HG03108 (cell line): Measurements from ENCODE around the gene FAM156A.
"Not testable (repeated sequence)": the region's sequence is repeated elsewhere in the genome, so short reads cannot be mapped to it uniquely, and the experiment has no call there.

Source experiments
- ATAC-seq: cut with Tn5 transposase; IDR thresholded peaks from one replicate; pipeline ENCODE4 v1.9.1; 2021; ENCODE audit warnings: moderate library complexity; ENCODE audit not compliant: unreplicated experiment

FAM156A gene, protein sequence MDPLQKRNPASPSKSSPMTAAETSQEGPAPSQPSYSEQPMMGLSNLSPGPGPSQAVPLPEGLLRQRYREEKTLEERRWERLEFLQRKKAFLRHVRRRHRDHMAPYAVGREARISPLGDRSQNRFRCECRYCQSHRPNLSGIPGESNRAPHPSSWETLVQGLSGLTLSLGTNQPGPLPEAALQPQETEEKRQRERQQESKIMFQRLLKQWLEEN

GRCh38 chrX:52958113-52958959, at the start of gene FAM156A:
Gene FAM156A, minus strand, starts transcription at chrX:52958518. Its CDS starts 9,930 bp downstream, at chrX:52948588.
- ATAC-seq = peak; percentile 68

DNA sequence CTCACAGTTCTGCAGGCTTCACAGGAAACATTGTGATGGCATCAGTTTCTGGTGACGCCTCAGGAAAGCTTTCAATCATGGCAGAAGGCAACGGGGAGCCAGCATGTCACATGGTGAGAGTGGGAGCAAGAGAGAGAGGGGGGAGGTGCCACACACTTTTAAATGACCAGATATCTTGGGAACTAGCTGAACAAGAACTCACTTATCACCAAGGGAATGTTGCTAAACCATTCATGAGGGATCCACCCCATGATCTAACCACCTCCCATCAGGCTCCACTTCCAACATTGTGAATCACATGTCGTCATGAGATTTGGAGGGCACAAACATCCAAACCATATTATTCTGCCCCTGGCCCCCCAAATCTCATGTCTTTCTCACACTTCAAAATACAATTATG, 47.0 kb upstream of the FAM156A start:
- no peak for ATAC-seq

- no peak for ATAC-seq
These were observed 46.5 kb upstream of the FAM156A start for GRCh38 chrX:53004811-53005210.

- no peak for ATAC-seq
These were observed 45.7 kb upstream of the FAM156A start for GRCh38 chrX:53004038-53004437.

- ATAC-seq = no peak
These were observed 44.8 kb upstream of the FAM156A start for GRCh38 chrX:53003111-53003510.

- no peak for ATAC-seq
These were observed 43.6 kb upstream of the FAM156A start for GRCh38 chrX:53001958-53002357.

GRCh38 chrX:53000447-53001135, 42.3 kb upstream of the FAM156A start:
- ATAC-seq = no peak

DNA sequence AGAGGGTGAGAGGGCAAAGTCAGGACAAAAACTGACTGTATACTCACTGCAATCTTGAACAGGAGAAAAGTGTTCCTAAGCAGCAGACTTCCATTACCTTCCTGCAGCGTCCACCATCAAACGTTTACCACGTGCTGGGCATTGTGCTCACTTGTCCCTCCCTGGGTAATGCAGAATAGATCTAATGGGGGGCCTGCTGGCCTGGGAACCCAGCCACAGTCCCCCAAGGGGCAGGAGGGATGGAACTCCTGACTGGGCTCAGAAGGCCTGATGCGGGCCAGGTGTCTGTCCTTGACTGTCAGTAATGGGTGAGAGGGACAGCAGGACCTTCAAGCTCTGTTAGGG, 37.6 kb upstream of the FAM156A start:
- ATAC-seq = no peak

DNA sequence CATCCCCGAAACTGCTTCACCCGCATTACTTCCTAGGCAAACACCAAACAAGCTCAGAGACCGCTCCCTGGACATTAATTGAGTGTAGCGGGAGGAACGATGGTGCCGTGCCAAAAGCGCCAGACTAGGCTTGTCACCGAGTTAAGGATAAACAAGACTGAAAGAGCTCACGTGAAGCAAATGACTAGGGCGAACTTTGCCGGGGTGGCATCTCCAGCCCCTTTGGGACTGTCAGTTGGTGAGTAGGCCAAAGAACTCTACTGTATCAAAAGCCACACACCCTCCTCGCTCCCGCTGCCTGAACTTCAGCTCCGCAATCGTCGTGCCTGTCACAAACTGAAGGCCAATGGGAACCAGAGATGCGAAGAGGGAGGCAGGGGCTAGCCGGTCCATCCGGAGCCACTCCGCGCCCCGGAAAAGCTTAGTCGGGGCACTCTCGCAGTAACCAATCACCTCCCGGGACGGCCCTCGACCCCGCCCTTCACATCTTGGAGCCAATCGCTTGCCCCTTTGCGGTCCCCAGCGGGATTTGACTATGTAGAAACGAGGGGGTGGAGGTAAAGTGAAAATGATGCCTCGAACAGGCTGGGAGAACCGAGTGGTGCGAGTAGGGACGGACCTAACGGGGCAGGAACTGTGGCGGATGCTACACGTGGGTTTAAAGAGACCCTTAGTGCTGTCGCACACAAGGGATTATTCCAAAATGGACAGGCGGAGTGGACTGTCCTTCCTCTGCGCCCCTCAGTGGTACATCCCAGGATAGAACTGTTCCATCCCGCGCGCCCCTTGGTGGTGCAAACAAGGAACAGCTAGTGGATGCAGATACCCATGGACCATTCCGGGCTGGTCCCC, 37.0 kb upstream of the FAM156A start:
- ATAC-seq = peak; percentile 96

DNA sequence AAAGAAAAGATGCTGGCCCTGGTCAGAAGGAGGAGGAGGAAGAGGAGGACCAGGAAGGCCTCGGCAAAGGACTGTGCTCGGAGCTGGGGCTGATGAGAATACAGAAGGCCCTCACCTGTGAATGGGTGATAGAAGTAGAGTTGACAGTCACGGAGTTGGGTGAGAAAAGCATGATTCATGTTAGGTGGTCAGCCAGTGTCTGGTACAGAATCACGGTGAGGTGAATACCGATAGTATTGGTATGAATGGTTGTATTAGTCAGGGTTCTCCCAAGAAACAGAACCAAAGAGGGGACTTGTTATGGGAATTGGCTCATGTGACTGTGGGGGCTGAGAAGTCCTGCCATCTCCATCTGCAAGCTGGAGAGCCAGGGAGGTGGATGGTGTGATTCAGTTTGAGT, 32.5 kb upstream of the FAM156A start:
- no peak for ATAC-seq

DNA sequence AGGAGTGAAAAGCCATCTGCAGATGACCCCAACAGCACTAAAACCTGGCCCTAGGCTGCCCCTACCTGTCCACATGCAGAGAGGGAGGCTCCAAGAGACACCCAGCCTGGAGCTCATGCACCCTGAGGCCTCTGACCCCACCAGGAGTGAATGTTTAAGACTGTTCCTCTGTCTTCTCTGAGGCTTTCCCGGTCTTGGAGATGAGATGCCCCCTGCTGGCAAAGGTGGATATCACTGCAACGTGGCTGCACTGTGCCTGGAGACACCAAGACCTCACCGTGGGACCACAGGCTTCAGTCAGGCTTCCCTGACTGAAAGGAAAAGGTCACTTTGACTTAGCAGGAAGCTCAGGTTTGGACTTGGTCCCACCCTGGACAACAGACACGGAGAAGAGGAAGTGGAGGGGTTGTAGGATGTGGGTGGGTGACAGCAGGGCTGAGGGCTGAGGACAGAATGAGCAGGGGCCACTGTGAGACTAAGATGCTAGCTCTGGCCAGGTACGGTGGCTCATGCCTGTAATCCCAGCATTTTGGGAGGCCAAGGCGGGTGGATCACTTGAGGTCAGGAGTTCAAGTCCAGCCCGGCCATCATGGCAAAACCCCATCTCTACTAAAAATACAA, 31.8 kb upstream of the FAM156A start:
- ATAC-seq = peak; percentile 66

- no peak for ATAC-seq
These were observed 30.9 kb upstream of the FAM156A start for GRCh38 chrX:52988985-52989917.

DNA sequence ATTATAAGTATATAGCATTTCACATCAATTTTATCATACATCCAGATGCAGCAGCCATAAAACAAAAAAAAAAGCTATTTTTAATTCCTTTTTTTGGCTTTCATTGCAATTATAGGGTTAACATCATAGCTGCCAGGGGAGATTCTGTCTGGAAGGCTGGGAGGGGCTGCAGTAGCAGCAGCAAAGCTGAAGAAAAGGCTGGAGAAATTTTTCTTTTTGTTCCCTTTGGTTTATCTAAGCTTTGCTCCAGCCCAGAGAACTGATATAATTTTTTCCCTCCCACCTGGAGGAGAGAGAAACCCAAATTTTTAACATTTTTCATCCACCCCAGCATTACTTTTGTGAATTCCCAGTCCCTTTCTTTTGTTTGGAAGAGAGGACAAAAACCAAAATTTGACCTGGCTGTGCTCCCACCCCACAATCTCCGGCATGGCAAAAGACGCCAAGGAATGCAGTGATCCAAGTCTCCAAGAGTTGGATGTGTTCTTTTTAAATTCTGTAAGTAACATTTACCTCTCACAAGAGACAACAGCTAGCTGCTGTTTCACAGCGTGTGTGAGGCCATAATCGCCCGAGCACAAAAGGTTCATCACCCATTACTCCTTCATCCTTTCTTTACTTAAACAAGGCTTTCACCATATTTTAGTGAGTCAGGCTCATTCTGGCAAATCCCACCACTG, 25.1 kb upstream of the FAM156A start:
- ATAC-seq = no peak

DNA sequence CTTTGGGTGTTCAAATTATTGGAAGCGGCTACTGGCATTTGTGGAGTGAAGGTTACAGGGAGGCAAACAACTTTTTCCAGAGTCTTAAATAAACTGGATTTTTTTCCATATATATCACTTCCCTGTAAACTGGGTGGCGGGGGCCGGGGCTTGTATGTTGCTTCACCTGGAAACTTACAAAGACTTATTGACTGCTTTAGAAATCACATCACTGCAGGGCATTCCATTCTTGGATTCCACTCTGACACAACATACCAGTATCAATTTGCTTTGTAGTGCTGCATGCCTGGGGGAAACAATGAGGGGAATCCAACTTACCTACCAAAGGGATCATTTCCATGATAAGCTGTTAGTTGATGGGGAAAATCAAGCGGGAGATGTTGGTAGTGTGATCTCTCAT, 21.7 kb upstream of the FAM156A start:
- no peak for ATAC-seq

- no peak for ATAC-seq
These were observed 21.2 kb upstream of the FAM156A start for GRCh38 chrX:52979568-52979967.

GRCh38 chrX:52977953-52978352, 19.6 kb upstream of the FAM156A start:
- ATAC-seq = no peak

GRCh38 chrX:52975576-52975975, 17.3 kb upstream of the FAM156A start:
- ATAC-seq = not testable (repeated sequence)

- ATAC-seq = not testable (repeated sequence)
These were observed 16.1 kb upstream of the FAM156A start for GRCh38 chrX:52974336-52974992.
